Medulla oblongata (tissue), 1 donor: ENCODE data around the gene HBP1.
"Not testable (repeated sequence)": the region's sequence is repeated elsewhere in the genome, so short reads cannot be mapped to it uniquely, and the experiment has no call there.

ENCODE experiments used
- DNase-seq: peaks from one replicate; pipeline ENCODE4 v3.0.0-alpha.2; 2015; ENCODE audit errors: extremely low spot score

HBP1 gene

DNA sequence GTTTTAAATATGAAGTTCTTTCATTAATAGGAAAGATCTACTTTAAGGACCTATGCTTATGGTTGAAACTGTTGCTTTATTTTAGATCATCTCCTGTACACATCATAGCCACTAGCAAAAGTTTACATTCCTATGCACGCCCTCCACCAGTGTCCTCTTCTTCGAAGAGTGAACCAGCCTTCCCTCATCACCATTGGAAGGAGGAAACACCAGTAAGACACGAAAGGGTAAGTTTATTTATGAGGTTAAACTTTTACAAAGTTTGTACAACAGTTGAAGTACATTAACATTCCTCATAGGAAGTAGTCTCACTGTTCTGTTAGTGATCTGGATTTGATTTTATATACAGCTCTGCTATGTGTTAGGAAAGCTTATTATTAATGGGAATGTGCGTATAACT, 16.9 kb downstream of the HBP1 start:
- no peak for DNase-seq

DNA sequence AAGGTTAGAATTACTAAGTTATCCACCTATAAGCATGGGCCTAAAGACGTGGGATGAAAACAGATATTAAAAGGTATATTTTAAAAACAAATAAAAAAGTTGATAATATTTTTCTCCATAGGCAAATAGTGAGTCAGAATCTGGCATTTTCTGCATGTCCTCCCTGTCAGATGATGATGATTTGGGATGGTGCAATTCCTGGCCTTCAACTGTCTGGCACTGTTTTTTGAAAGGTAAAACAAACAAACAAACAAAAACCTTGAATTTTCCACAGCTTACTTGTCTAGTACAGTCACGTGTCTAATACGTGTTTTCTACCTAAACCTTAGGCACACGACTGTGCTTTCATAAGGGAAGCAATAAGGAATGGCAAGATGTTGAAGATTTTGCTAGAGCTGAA, 17.4 kb downstream of the HBP1 start:
- no peak for DNase-seq

DNA sequence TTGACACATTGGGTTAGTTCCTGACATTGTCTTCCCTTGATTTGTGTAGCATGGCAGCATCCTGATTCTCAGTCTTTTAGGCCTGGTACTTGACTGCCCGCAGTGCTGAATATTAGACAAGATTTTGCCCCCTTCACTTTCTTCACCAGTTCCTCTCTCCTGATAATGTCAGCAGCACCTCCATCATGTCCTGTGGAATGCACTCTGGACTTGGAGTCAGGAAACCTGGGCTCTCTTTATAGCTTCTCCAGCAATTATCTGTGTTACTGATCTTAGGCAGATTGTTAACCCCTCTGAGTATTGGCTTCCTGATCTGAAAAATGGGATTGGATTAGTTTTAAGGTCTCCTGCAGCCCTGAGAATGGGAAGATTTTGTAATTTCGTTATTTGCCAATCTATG, 19.0 kb downstream of the HBP1 start:
- DNase-seq: no peak

DNA sequence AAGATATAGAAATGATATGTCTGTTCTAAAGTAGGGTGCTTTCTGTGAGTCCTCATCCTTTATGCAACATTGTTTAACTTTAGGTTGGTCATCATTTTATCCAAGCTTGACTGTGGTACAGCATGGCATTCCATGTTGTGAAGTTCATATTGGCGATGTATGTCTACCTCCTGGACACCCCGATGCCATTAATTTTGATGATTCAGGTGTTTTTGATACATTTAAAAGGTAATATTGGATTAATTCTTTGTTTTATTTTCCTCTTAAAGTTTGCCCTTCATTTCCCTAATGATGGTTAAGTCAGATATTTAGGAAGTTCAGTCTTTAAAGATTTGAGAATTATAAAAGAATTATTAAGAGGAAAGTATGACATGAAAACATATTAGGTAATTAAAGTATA, 21.3 kb downstream of the HBP1 start:
- DNase-seq: no peak

DNA sequence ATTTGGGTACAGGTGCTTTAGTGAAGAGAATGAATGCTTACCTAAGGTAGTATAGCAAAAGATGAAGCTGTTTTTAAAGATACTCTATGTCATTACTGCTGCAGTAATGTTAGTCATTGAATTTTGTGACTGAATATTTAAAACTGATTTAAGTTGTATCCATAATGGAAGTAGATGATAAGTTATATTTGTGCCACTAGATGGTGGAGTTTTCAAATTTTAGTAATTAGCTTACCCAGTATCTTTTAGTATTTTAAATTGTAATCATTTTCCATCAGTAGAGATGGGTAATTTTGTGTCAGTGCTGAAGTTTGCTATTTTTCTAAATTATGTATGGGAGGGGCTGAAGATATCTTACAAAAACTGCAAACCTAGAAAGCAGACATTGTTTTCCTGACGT, 25.2 kb downstream of the HBP1 start:
- DNase-seq: no peak

DNA sequence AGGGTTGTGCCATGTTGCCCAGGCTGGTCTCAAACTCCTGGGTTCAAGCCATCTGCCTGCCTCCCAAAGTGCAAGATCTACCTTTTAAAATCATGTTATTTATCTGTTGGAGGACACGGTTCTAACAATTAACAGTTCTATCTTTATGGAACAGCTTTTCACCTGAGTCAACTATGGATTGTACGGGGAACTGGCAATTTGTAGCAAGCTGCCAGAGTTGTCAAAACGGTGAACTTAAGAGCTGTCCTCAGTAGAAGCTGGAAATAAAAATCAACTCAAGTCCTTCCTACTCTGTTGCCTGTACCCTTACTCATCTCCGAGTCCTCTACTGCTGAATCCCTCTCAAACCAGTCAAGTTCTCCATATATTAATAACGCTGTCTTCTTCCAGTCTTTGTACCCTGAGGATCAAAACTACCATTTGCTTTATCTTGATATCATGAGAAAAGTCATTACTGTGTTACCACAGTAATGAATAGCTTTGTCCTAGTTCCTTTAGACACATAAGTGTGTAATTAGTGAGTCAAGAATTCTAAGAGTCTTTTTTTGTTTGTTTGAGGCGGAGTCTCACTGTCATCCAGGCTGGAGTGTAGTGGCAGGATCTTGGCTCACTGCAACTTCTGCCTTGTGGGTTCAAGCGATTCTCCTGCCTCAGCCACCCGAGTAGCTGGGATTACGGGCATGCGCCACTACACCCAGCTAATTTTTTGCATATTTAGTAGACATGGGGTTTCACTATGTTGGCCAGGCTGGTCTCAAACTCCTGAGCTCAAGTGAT, 28.2 kb downstream of the HBP1 start:
- no peak for DNase-seq

DNA sequence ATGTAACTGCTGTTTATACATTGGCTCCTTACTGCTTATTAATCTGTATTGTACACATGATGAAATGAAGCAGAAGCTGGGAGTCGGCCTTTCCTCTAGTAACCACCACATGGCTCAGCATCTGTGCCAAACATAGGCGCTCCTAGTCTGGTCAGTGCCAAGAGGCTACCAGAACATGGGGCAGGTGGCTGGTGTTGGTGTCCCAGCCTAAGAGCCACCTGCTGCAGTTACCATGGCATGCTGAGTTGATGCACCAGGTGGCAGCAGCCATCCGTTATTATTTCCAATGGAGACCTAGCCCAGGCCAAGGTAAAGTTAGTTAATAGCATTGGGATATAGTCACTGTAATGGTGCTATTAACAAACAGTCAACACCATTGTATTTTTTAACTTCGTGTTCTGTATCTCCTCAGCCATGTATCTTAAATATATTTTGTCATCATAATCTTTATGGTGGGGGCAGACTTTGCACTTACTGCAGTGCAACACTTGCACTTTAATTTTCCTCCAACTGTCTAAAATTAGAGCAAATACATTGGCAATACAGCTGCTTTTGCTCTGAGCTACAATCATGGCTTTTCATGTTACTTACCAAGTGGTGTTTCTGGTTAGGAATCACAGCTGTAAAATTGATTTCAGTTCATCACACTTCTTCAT, 33.1 kb downstream of the HBP1 start:
- DNase-seq: no peak

DNA sequence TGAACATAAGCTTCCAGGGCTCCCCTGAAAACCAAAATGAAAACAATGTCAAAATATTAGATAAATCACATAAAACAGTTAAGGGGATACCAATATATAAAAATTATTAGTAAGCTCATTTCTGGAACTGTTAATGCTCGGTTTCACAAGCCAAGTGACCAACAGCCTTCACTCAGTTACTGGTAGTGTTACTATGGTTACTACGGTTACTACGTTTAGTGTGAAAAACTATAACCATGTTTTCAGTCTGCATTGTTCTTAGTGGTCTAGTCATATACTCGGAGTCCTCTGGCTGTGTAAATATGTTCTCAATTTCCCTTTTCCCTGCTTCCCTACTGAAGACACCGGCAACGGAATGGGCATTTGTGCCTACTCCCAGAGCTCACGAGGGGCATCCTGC, 34.8 kb downstream of the HBP1 start:
- DNase-seq: no peak

DNA sequence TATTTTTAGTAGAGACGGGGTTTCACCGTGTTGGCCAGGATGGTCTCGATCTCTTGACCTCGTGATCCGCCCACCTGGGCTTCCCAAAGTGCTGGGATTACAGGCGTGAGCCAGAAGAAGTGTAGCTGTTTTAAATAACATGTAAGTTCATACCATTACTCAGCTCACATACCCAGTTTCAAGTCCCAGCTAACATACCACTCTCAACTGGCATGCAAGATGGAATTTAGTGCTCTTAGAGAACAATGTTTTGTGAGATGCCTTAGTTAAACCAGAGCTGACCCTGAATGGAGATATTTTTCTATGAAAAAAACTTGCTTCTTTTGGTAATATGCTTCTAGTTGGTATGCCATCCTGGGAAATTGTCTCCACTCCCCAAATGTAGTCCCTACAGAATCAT, 37.3 kb downstream of the HBP1 start:
- no peak for DNase-seq

DNA sequence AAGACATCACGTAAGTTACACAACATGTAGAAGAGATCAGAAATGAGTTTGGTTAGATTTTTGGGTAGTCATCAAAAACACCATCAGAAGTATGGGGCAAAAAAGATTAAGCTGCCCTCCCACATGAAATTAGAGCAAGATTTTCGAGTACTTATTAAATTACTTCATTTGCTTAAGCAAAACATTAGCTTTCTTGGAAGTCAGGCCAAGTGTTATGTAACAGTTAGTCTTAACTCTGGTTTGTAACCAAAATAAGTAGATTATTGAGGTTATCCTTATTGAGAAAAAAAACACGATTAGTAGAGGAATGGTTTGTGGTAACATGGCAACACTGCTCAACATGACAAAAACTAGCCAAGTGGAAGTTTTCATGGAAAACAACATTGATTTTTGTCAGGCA, 37.9 kb downstream of the HBP1 start:
- no peak for DNase-seq

DNA sequence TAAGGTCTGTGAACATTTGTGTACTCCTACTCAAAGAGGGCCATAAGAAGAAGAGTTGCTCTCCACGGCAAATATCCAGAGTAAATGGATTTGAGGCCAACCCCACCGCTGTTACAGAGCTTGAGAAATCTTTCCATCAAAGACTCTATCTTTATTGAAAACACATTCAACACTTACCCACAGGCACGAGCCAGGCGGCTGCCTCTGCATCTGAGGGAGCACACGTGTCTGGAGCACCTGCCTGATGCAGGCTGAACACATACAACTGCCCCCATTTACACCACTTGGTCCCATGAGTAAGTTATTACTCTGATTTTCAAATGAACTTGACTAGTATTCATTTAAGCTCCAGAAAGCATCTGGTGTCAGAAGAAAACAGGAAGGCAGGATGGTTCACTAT, 38.7 kb downstream of the HBP1 start:
- no peak for DNase-seq

DNA sequence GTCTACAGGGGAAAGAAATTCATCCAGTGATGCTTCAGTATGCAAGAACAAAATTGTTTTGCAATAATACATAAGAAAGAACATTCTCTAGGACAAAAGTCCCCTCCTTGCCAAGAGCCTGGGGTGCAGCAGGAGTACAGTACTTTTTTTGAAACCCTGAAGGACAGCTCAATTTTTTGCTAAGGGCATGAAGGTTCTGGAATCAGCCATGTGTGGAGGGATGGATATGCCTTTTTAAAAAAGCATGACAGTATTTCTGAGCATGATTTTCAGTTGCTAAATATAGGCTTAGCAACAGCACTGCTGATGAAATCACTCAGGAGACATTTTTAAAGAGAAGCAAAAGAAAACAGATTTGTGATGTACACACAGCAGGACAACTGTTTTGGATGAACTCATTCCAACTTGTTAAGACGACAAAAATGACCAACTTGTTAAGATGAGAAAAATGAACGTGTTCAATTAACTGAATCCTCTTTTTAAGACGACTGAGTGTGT, 39.3 kb downstream of the HBP1 start:
- no peak for DNase-seq

DNA sequence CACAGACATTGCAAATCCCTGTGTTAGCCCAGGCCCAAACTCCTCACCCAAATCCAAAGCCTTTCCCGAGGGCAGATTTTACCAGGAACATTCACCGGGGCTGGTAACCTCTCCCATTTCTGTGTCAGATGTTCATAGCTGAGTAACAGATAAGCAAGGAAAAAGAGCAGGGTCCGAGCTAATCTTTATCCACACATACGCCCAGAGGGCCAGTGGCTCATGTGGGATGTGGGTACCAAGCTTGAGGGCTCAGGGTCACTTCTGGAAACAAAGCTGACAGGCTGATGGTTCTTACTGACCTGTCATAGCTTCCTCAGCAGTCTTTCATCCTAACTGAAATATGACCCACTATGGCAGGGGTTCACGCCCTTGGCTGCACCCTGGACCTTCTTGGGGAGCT, 39.8 kb downstream of the HBP1 start:
- DNase-seq: no peak

DNA sequence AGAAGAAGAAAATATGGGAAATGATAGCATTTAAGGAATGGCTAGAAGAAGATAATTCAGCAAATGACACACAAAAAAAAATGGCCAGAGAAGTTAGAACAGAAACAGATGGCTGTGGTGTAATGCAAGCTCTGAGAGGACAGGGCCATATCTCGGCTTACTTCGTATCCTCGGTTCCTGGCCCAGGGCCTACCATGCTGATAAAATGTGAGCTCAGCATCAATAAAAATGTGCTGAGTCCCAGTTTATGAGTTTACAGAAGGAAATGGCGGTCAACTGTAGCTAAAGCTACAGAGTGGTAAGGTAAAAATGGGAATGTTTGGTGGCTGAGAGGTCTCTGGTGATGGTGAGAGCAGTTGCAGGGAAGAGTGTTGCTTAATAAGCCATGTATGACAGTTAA, 40.8 kb downstream of the HBP1 start:
- no peak for DNase-seq

DNA sequence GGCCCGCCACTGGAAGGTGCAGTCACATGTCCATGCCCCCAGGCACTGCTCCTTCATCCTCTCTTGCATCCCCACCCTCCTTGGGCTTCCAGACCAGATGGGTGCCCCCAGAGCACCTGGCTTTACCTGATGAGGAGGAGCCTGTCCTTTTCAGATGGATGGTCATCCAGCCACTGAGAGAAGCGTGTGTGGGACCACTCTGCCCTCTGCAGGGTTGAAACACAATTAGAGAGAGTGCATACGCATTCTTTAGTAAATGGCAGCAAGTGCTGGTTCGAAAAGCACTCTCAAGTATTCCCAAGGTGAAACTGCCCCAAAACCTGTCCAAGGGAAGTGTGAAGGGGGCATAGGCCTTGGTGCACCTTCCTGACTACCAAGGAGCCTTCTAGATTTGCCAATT, 41.6 kb downstream of the HBP1 start:
- DNase-seq: no peak

DNA sequence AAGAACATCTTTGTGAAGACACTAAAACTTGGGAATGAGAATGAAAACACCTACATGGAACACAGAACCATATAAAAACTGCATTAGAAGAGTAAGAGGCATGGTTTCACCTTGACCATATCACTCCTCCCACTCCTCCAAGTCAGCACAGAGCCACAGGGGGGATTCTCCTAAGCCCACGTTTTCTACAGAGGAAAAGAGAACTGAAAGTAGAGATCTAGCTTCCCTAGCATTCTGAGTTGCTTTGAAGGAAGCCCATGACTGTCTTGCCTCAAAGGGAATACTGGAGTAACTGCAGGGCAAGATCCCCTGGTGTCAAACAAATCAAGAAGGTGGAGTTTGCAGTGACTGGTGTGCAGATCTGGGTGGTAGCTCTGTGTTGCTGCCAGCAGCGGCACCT, 43.9 kb downstream of the HBP1 start:
- no peak for DNase-seq

DNA sequence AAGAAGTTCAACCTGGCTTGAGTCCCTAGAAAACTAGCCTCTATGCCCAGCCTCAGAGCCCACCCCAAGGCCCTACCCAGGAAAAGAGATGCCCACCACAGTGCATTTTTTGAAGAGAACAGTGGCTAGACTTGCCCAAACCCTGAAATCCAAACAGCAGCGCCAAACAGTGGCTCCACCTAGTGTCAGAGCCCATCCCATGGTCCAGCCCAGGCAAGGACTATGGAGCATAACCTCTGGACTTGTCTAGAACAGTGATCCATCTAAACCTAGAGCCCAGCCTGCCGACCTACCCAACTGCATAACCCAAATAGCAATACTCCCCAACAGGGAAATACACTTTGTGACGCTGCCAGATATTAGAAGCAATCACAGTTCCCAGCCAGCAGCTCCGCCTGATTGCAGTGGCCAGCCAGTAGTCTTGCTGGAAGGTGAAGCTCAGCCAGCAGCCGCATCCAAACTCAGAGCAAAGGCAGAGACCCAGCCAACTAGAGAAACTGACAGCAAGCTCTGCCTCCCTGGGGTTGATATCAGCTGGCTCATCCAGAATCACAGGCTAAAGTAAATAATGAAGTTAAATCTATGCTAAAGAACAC, 44.5 kb downstream of the HBP1 start:
- no peak for DNase-seq

DNA sequence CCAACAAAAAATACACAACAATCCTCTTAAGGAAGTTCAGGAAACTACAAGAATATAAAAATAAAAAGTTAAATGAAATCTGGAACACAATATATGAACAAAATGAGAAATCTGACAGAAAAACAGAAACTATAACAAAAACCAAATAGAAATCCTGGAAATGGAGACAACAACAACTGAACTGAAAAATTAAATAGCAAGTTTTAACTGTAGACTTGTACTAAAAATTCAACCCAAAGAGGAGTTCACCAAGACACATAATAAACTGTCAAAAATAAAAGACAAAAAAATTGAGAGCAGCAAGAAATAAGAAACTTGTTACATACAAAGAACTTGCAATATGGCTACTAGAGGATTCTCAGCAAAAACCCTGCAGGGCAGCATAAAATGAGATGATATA, 45.1 kb downstream of the HBP1 start:
- DNase-seq: no peak

DNA sequence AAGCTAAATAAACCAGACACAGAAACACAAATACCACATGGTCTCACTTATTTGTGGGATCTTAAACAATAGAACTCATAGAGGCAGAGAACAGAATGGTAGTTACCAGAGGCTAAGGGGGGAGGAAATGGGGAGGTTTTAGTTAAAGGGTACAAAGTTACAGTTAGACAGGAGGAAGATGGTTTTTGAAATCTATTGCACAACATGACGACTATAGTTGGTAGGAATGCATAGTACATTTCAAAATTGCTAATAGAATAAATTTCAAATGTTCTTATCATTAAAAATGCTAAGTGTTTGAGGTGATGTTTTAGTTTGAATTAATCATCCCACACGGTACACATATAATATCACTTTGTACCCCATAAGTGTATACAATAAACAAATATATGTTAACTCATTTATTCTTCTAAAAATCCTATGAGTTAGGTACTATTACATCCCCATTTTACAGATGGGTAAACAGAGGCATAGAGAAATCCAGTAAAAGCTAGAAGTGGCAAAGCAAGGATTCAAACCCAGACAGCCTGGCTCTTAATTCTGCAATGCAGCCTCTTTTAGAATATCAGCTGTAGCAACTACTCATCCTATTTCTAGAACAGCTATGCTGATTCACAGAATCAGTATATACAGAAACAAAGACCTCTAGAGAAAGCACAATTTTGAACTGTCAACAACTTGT, 50.9 kb downstream of the HBP1 start:
- no peak for DNase-seq

DNA sequence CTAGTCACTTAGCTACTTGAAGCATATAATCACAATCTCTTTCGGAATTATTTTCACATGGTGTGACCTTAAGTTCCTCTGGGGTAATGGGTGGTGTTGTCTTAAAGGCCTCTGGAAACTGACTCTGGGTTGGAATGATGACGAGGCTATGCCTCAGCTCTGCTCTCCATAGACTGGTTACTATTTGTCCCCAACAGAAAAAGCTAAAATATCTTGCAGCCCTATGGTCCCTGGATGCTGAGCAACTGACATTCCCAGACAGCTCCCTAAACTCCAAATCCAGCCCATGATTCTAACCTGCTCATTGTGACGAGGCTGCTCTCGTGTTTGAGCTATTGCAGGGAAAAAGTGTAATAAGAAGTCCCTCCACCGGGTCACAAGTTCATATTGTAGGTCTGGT, 51.6 kb downstream of the HBP1 start:
- DNase-seq: no peak

DNA sequence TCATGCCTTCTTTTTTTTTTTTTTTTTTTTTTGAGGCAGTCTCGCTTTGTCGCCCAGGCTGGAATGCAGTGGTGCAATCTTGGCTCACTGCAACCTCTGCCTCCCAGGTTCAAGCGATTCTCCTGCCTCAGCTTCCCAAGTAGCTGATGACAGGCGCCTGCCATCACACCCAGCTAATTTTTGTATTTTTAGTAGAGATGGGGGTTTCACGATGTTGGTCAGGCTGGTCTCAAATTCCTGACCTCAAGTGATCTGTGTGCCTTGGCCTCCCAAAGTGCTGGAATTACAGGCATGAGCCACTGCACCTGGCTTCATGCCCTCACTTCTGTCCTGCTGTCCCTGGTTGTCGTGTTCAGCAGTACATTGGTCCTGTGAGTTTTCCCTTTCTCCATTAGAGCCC, 52.0 kb downstream of the HBP1 start:
- DNase-seq: not testable (repeated sequence)

DNA sequence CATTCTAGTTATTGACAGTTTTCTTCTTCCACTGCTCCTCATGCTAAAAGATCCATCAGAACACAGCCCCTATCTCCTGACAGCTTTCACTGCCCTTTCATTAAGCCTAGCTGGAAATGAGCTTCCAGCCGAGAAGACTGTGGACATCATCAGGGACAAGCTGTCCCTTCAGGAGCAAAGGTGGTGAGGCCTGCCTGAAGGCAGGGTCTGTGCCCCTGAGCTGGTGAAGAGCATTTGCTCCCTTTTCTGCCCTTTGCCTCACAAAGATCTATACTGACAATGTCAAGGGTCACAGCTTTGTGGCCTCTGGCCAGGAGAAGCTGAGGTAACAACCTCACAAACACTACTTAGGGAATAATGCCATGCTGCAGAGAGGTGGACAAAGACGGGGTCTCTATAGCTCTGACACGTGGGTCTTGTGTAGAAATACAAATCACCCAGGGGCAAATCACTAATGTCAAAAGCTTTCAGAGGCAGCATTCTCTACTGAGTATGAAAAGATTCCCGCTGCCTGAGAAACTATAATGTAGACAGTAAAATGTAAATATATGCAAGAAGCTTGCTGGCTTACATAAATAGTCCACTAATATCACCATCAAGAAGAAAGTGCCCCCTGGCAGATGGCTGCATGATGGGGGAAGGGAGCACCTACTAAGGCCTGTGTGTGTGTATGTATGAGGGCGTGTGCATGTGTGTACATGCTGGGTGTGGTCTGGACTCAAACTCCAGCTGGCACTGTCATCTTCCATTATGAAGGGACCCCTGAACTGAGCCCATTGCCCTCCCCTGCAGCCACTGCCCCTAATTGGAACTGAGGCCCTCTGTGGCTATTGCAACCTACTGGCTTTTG, 55.8 kb downstream of the HBP1 start:
- no peak for DNase-seq
